Naive thymus-derived CD4-positive, alpha-beta T cell (primary cell): ENCODE data around the gene LRRC74B. TPM values are rescaled to one million over a fixed set of nuclear protein-coding genes. Genes with fewer than 3 reads are reported as not detected.

Source experiments
- ATAC-seq: fragments of 150-1000 bp; cut with Tn5 transposase; 2 replicates; pipeline ENCODE4 v1.10.0; 2021; ENCODE audit warnings: mild to moderate bottlenecking, moderate library complexity
- CTCF ChIA-PET: fragments of 350-600 bp; sonication (Branson Sonifier 250); formaldehyde crosslinking; loops from one replicate; lab custom pipeline; 2021; ENCODE audit warnings: antibody characterized with exemption; lab: Charles Lee
- POLR2A ChIA-PET: fragments of 350-600 bp; sonication (Branson Sonifier 250); formaldehyde crosslinking; loops from one replicate; lab custom pipeline; 2021; ENCODE audit warnings: antibody characterized with exemption, inconsistent platforms; lab: Charles Lee
- DNase-seq, 9 donors: peaks; one replicate each; pipeline versions ENCODE4 v3.0.0 to v3.0.0-alpha.2; 2020 to 2022; ENCODE audit warnings: mixed read lengths in 1 of 9
- H3K27ac ChIP-seq: one replicate; pipeline ENCODE4 v1.7.0; 2013; ENCODE audit warnings: mild to moderate bottlenecking, low read depth, low read length, moderate library complexity
- H3K27me3 ChIP-seq, 2 donors: one replicate each; pipeline ENCODE4 v1.7.0; 2013; ENCODE audit warnings: low read length in 2 of 2, mild to moderate bottlenecking in 2 of 2, moderate library complexity in 2 of 2; ENCODE audit not compliant: control insufficient read depth in 2 of 2, insufficient read depth in 2 of 2
- H3K36me3 ChIP-seq, 3 experiments: 1 replicate in 2 of 3; 2 replicates in 1 of 3; pipeline ENCODE4 v1.7.0; 2013; ENCODE audit warnings: low read length in 3 of 3, mild to moderate bottlenecking in 3 of 3, moderate library complexity in 1 of 3; ENCODE audit not compliant: insufficient read depth in 3 of 3, control insufficient read depth in 2 of 3
- H3K4me1 ChIP-seq, 2 donors: one replicate each; pipeline ENCODE4 v1.7.0; 2013; ENCODE audit warnings: low read length in 2 of 2, mild to moderate bottlenecking in 2 of 2, moderate library complexity in 1 of 2; ENCODE audit not compliant: control insufficient read depth in 2 of 2, insufficient read depth in 2 of 2
- H3K4me3 ChIP-seq: 2 replicates; pipeline ENCODE4 v1.7.0; 2013; ENCODE audit warnings: mild to moderate bottlenecking, low read length
- H3K9me3 ChIP-seq, 3 experiments: 1 replicate in 2 of 3; 2 replicates in 1 of 3; pipeline ENCODE4 v1.7.0; 2013; ENCODE audit warnings: low read length in 3 of 3; ENCODE audit not compliant: control insufficient read depth in 2 of 3
- H3K27ac Mint-ChIP-seq, 9 donors: one replicate each; pipeline ENCODE4 v1.8.0; 2020 to 2022; ENCODE audit warnings: mixed read lengths in 9 of 9, mild to moderate bottlenecking in 8 of 9, moderate library complexity in 5 of 9, inconsistent platforms in 2 of 9
- H3K27me3 Mint-ChIP-seq, 5 donors: one replicate each; pipeline ENCODE4 v1.8.0; 2021 to 2022; ENCODE audit warnings: mixed read lengths in 5 of 5, mild to moderate bottlenecking in 1 of 5
- H3K36me3 Mint-ChIP-seq, 5 donors: one replicate each; pipeline ENCODE4 v1.8.0; 2020 to 2022; ENCODE audit warnings: mixed read lengths in 5 of 5, mild to moderate bottlenecking in 3 of 5, inconsistent platforms in 1 of 5
- H3K4me1 Mint-ChIP-seq, 7 donors: one replicate each; pipeline ENCODE4 v1.8.0; 2020 to 2022; ENCODE audit warnings: mixed read lengths in 7 of 7, mild to moderate bottlenecking in 3 of 7, inconsistent platforms in 1 of 7
- H3K4me3 Mint-ChIP-seq, 10 donors: one replicate each; pipeline ENCODE4 v1.8.0; 2020 to 2022; ENCODE audit warnings: mild to moderate bottlenecking in 10 of 10, mixed read lengths in 10 of 10, moderate library complexity in 6 of 10, inconsistent platforms in 2 of 10
- H3K9me3 Mint-ChIP-seq, 11 donors: one replicate each; pipeline ENCODE4 v1.8.0; 2020 to 2022; ENCODE audit warnings: mixed read lengths in 11 of 11, mild to moderate bottlenecking in 4 of 11, inconsistent platforms in 1 of 11, moderate library complexity in 1 of 11
- intact Hi-C, 2 donors: fragments of 100-400 bp; cut with micrococcal nuclease; formaldehyde crosslinking; loops; one replicate each; pipeline ENCODE4 v1.15.1; 2023
- polyA plus RNA-seq, 2 donors: library from polyadenylated mRNA; unstranded; fragments of 300-500 nt; fragmentation: Illumina TruSeq; gene quantifications; one replicate each; pipeline ENCODE4 v1.2.3, GENCODE V29; 2021
- total RNA-seq, 6 experiments: library from RNA in 5 of 6; stranded (reverse) in 5 of 6; gene quantifications; 1 replicate in 5 of 6; 2 replicates in 1 of 6; pipeline ENCODE4 v1.2.3 and lab custom pipeline; 2021 to 2026

The LRRC74B gene
- total and polyA plus RNA-seq, 7 experiments from 2014 or later: not detected

- no peak overlapping the region for H3K27ac ChIP-seq
- Mint-ChIP-seq H3K36me3 (no peaks in the 10 kb centered on the region), H3K9me3 (no peaks in the 10 kb centered on the region), H3K27ac (no peak overlapping the region), H3K4me1 (peaks cover 17 to 32% (median 26%) of the 10 kb centered on the region in 7 donors), H3K27me3 (peaks cover 0 to 18% (median 0%) of the 10 kb centered on the region in 5 donors), H3K4me3 (no peak overlapping the region)
- DNase-seq (no peak), ATAC-seq (no peak)
- CTCF ChIA-PET: no interaction called here
- no peaks in the 10 kb centered on the region for H3K9me3 ChIP-seq
- H3K4me3 ChIP-seq: no peak overlapping the region
- H3K36me3 ChIP-seq: no peaks in the 10 kb centered on the region
- intact Hi-C loops: no loop called here
- H3K4me1 ChIP-seq: peaks cover 13 to 17% of the 10 kb centered on the region in 2 donors
- POLR2A ChIA-PET: no interaction called here
- no peaks in the 10 kb centered on the region for H3K27me3 ChIP-seq
These were observed 27.4 kb upstream of the LRRC74B start for GRCh38 chr22:21018314-21018713.

- intact Hi-C loops: no loop called here
- Mint-ChIP-seq H3K4me1 (peaks cover 11 to 18% (median 16%) of the 10 kb centered on the region in 7 donors), H3K36me3 (no peaks in the 10 kb centered on the region), H3K9me3 (peaks cover 0 to 2% (median 0%) of the 10 kb centered on the region in 11 donors), H3K27ac (peak overlapping the region in 2 of 9 donors; percentile 23 to 34), H3K4me3 (no peak overlapping the region), H3K27me3 (peaks cover 0 to 4% (median 0%) of the 10 kb centered on the region in 5 donors)
- H3K27ac ChIP-seq: no peak overlapping the region
- peak; percentile 58 for ATAC-seq
- H3K4me3 ChIP-seq: no peak overlapping the region
- CTCF ChIA-PET: interaction anchor here (0.6 to 1.1 kb wide), 2 partner anchors 19 to 240 kb away, joined by 3 read pairs; partner anchors contain the start of gene THAP7
- POLR2A ChIA-PET: no interaction called here
- DNase-seq: no peak
- H3K4me1 ChIP-seq: peaks cover 10 to 11% of the 10 kb centered on the region in 2 donors
- no peaks in the 10 kb centered on the region for H3K27me3 ChIP-seq
- H3K36me3 ChIP-seq: no peaks in the 10 kb centered on the region
- H3K9me3 ChIP-seq: no peaks in the 10 kb centered on the region
These were observed 24.8 kb upstream of the LRRC74B start for GRCh38 chr22:21020802-21021429.

- H3K27me3 Mint-ChIP-seq: no peaks in the 10 kb centered on the region
- H3K27ac Mint-ChIP-seq: no peak overlapping the region
- DNase-seq (no peak), ATAC-seq (no peak)
- Histone ChIP-seq H3K36me3 (no peaks in the 10 kb centered on the region), H3K9me3 (no peaks in the 10 kb centered on the region), H3K27me3 (no peaks in the 10 kb centered on the region), H3K4me1 (peaks cover 10 to 12% of the 10 kb centered on the region in 2 donors), H3K4me3 (no peak overlapping the region), H3K27ac (no peak overlapping the region)
- H3K4me3 Mint-ChIP-seq: no peak overlapping the region
- CTCF ChIA-PET: interaction anchor here (0.7 kb wide), 1 partner anchor 24 kb away, joined by 3 read pairs; no protein-coding TSS in a partner anchor
- peaks cover 5 to 15% (median 9%) of the 10 kb centered on the region in 7 donors for H3K4me1 Mint-ChIP-seq
- intact Hi-C loops: no loop called here
- H3K36me3 Mint-ChIP-seq: no peaks in the 10 kb centered on the region
- POLR2A ChIA-PET: no interaction called here
- peaks cover 0 to 2% (median 0%) of the 10 kb centered on the region in 11 donors for H3K9me3 Mint-ChIP-seq
These were observed 23.2 kb upstream of the LRRC74B start for GRCh38 chr22:21022507-21022906.

GRCh38 chr22:21022955-21023614 lies 22.7 kb upstream of the LRRC74B start:
- no peak overlapping the region for H3K4me3 Mint-ChIP-seq
- H3K4me3 ChIP-seq: no peak overlapping the region
- H3K36me3 ChIP-seq: no peaks in the 10 kb centered on the region
- H3K27me3 Mint-ChIP-seq: no peaks in the 10 kb centered on the region
- no peak overlapping the region for H3K27ac Mint-ChIP-seq
- no peak for ATAC-seq
- no peak for DNase-seq
- H3K9me3 ChIP-seq: no peaks in the 10 kb centered on the region
- POLR2A ChIA-PET: no interaction called here
- peaks cover 10 to 12% of the 10 kb centered on the region in 2 donors for H3K4me1 ChIP-seq
- H3K27me3 ChIP-seq: no peaks in the 10 kb centered on the region
- peaks cover 5 to 15% (median 9%) of the 10 kb centered on the region in 7 donors for H3K4me1 Mint-ChIP-seq
- no peaks in the 10 kb centered on the region for H3K36me3 Mint-ChIP-seq
- peaks cover 0 to 2% (median 0%) of the 10 kb centered on the region in 11 donors for H3K9me3 Mint-ChIP-seq
- CTCF ChIA-PET: no interaction called here
- H3K27ac ChIP-seq: no peak overlapping the region
- intact Hi-C loops: no loop called here

GRCh38 chr22:21025266-21025665 lies 20.5 kb upstream of the LRRC74B start:
- H3K36me3 ChIP-seq: no peaks in the 10 kb centered on the region
- Mint-ChIP-seq H3K4me3 (peak overlapping the region in 9 of 10 donors; percentile 14 to 63 (median 53)), H3K36me3 (no peaks in the 10 kb centered on the region), H3K4me1 (peaks cover 5 to 15% (median 9%) of the 10 kb centered on the region in 7 donors), H3K27me3 (peaks cover 3 to 11% (median 5%) of the 10 kb centered on the region in 5 donors), H3K27ac (peak overlapping the region in 7 of 9 donors; percentile 14 to 84 (median 68)), H3K9me3 (peaks cover 0 to 2% (median 0%) of the 10 kb centered on the region in 11 donors)
- peaks cover 10 to 12% of the 10 kb centered on the region in 2 donors for H3K4me1 ChIP-seq
- peak overlapping the region; percentile 11 for H3K27ac ChIP-seq
- no peaks in the 10 kb centered on the region for H3K27me3 ChIP-seq
- ATAC-seq (no peak), DNase-seq (peak in 3 of 9 donors; percentile 23 to 30 (median 24))
- intact Hi-C loops: no loop called here
- CTCF ChIA-PET: no interaction called here
- no peaks in the 10 kb centered on the region for H3K9me3 ChIP-seq
- no peak overlapping the region for H3K4me3 ChIP-seq
- POLR2A ChIA-PET: no interaction called here

GRCh38 chr22:21025763-21026755 lies 19.7 kb upstream of the LRRC74B start:
- POLR2A ChIA-PET: no interaction called here
- Mint-ChIP-seq H3K9me3 (peaks cover 0 to 2% (median 0%) of the 10 kb centered on the region in 11 donors), H3K4me3 (peak overlapping the region in 2 of 10 donors; percentile 14 to 61), H3K36me3 (no peaks in the 10 kb centered on the region), H3K4me1 (peaks cover 9 to 19% (median 12%) of the 10 kb centered on the region in 7 donors), H3K27ac (peak overlapping the region in 4 of 9 donors; percentile 52 to 77 (median 61)), H3K27me3 (peaks cover 11 to 19% (median 13%) of the 10 kb centered on the region in 5 donors)
- Histone ChIP-seq H3K27me3 (no peaks in the 10 kb centered on the region), H3K4me3 (no peak overlapping the region), H3K27ac (peak overlapping the region; percentile 11), H3K4me1 (peaks cover 10 to 12% of the 10 kb centered on the region in 2 donors), H3K9me3 (no peaks in the 10 kb centered on the region), H3K36me3 (no peaks in the 10 kb centered on the region)
- no peak for DNase-seq
- no peak for ATAC-seq
- CTCF ChIA-PET: no interaction called here
- intact Hi-C loops: no loop called here
